SKM-1 treated with dmso at 0.1 percent for 144 hours (cell line): ENCODE measurements around the gene USP5.
"Not testable (repeated sequence)": the region's sequence is repeated elsewhere in the genome, so short reads cannot be mapped to it uniquely, and the experiment has no call there.

ENCODE experiments used
- DNase-seq: peaks from one replicate; lab custom pipeline; 2025; ENCODE audit not compliant: unreplicated experiment; lab: John Stamatoyannopoulos, UW

The USP5 gene

DNA sequence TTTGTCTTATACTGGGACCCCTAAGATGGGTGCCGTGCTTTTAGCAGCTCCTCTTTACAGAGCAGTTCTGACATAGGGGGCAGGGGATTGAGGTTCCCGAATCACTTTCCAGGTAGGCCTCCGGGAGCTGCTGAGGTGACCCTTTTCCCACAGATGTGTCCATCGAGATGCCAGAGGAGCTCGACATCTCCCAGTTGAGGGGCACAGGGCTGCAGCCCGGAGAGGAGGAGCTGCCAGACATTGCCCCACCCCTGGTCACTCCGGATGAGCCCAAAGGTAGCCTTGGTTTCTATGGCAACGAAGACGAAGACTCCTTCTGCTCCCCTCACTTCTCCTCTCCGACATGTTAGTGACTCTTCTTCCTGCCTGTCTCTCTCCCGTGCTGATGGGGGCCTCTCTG lies 11.1 kb downstream of the USP5 start:
- DNase-seq, result no peak

DNA sequence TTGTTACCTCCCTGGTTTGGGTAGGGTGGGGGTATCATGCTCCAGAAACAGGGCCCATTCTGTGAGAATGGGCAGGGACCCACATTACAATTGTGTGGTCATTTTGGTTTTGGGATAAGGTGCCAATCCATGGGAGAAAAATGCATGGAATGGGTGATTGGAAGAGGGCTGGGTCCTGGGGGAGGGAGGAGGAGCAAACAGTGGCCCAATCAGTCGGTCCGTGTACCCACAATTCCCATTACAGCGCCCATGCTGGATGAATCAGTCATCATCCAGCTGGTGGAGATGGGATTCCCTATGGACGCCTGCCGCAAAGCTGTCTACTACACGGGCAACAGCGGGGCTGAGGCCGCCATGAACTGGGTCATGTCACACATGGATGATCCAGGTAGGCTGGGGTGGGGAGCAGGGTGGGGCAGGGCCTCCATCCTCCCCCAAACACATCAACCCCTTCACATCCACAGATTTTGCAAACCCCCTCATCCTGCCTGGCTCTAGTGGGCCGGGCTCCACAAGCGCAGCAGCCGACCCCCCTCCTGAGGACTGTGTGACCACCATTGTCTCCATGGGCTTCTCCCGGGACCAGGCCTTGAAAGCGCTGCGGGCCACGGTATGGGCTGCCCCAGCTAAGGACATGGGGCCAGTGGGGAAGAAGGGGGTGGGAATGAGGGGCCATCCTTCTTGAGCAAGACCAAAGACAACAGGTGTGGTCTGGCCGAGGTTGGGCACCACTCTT lies 11.8 kb downstream of the USP5 start:
- no peak for DNase-seq

DNA sequence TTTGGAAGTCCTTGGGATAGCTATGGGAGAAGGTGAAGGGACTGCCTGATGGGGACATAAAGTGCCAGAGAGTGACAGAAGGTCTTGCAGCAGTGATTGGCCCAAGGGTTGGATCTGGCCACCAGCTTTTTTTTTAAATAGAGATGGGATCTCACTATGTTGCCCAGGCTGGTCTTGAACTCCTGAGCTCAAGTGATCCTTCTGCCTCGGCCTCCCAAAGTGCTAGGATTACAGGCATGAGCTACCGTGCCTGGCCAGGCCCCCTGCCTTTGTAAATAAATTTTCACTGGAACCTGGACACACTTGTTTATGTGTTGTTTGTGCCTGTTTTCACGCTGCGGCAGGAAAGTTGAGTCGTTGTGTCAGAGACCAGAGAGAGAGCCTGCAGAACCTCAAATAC lies 13.4 kb downstream of the USP5 start:
- DNase-seq, result not testable (repeated sequence)

DNA sequence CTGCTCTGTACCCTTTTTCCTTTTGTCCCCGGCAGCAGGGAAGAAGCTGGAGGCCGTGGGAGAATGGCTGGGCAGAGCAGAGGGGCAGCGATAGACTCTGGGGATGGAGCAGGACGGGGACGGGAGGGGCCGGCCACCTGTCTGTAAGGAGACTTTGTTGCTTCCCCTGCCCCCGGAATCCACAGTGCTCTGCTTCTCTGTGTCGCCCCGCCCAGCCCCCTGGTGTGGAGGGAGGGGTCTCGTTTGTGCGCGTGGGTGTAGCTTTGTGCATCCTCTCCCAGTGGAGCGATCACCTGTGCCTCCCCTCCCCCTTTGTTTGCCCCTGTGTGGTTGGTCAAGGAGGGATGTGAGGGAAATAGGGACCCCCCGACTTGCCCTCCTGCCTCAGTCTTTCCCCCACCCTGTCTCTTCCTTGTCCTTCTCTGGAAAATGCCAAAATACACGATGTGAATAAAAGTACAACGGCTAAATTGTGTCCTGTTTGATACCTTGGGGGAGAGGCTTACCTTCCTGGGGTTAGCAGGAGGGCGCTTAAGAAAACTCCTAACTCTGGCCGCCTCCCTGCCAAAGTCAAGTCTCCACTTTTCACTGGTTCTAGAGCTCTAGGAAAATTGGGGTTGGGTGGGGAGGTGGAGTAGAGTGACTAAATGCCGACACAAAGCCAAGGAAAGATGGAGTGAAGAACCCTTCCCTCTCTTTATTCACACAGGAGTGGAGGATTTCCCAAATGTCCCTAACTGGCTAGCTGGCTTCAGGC lies 14.4 kb downstream of the USP5 start:
- no peak for DNase-seq

DNA sequence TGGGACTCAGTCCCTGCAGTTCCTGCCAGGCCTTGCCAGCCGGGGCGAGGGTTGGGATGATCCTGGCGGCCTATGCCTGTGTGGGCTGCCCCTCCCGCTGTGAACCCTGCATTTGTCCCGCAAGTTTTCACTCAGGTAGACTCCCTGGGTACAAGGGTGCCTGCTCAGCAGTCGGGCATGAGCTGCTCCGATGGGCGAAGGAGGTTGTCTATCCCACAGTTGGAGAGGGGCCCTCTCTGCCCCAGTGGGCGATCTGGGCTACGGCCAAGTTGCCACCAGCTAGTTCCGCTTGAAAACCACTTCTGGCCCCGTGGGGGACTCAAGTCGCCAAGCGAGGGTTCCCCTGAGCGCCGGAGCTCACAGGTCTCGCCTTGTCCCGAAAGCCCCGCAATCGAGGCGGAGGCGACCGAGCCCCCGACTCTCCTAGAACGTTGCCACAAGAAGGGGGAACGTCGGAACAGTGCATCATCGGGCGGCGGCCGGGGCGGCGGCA lies 15.0 kb downstream of the USP5 start:
- DNase-seq, result no peak

DNA sequence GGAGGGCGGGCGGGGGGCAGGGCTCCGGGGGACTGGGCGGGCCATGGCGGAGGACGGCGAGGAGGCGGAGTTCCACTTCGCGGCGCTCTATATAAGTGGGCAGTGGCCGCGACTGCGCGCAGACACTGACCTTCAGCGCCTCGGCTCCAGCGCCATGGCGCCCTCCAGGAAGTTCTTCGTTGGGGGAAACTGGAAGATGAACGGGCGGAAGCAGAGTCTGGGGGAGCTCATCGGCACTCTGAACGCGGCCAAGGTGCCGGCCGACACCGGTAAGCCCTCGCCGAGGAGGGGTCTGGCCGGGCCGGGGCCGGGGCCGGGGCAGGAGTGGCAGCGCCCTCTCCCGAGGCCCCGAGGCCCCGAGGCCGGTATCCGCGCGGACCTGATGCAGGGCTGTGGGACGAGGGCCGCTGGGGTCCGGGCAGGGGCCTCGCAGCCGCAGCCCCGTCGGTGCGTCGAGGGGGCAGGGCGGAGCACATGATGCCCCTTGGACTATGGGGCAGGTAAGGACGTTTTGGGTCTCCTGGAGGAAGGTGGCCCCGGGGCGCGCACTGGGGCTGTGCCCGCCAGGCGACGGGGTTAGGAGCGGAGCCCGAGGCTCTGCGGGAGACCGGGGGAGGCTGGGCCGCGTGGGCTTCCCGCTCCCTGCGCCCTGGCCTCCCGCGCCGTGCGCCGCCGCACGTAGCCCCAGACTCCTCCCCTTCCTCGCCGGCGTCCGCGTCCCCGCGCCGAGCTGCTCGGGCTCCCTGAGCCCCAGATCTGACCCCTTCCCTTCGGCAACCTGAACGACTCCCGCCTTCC lies 15.7 kb downstream of the USP5 start, which contains the start of gene TPI1:
Gene TPI1, plus strand, starts transcription at position 119 of the 798 bp plus-strand sequence. Its CDS starts 36 bp downstream, at position 155.
- DNase-seq, result peak; percentile 27

DNA sequence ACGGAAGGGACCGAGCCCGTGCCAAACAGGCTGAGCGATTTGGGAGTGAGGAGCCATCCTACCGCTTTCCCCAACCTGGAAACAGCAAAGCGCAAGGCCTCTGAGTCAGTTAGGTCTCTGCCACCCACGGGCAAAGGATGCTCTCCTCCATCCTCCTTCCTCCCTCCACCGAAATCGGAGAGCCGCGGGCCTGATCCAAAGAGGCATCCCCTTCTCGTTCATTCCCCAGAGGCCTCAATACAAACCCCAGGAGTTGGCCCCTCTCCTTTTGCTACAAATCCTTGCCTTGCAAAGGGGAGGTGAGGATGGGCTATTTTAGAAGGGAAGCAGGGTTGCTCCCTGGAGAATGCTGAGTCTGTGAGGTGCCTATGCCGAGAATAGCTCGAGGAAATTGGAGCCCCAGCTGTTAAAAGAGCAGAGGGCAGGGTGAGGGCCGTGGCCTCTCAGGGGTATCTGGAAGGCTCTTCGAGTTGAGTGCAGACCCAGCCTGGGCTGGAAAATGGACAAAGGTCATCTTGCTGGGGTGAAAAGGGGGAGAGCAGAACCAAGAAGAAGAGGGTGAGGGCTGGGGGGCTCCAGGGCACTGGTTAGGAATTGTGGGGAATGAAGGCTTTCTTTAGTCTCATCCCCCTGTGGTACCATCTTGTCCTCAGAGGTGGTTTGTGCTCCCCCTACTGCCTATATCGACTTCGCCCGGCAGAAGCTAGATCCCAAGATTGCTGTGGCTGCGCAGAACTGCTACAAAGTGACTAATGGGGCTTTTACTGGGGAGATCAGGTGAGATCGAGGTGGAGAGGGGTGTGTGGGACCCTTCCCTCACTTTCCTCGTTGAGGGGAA lies 16.5 kb downstream of the USP5 start:
- DNase-seq, result no peak

DNA sequence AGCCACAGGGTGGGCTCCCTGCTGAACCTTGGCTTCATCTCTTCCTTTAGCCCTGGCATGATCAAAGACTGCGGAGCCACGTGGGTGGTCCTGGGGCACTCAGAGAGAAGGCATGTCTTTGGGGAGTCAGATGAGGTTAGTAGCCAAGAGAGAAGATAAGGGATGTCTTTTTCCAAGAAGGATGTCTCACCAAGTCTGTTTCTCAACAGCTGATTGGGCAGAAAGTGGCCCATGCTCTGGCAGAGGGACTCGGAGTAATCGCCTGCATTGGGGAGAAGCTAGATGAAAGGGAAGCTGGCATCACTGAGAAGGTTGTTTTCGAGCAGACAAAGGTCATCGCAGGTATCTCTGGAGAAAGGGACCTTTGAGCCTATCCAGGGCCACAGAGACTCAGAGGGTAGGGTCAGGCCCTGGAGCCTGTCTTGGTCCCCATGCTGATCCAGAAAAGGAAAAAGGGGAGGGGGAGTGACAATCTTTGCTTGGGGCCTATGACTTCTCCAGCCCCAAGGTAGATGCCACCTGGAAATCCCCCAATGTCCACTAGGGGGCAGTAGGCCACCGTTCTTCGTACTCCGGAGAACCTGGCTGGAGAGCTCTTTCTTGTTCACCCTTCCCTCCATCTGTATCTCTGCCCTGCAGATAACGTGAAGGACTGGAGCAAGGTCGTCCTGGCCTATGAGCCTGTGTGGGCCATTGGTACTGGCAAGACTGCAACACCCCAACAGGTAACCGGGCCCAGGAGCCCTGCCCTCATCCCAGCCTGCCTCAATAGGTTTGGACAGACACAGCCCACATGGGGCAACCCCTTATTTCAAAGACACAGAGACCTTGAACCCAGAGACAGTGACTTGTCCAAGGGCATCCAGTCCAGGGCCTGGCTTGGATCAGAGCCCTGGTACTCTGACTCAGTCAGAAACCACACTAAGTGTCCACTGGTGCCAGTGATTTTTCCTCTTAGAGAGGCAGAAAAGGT lies 17.4 kb downstream of the USP5 start:
- peak; percentile 24 for DNase-seq

DNA sequence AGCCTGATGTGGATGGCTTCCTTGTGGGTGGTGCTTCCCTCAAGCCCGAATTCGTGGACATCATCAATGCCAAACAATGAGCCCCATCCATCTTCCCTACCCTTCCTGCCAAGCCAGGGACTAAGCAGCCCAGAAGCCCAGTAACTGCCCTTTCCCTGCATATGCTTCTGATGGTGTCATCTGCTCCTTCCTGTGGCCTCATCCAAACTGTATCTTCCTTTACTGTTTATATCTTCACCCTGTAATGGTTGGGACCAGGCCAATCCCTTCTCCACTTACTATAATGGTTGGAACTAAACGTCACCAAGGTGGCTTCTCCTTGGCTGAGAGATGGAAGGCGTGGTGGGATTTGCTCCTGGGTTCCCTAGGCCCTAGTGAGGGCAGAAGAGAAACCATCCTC lies 18.4 kb downstream of the USP5 start:
- not testable (repeated sequence) for DNase-seq

DNA sequence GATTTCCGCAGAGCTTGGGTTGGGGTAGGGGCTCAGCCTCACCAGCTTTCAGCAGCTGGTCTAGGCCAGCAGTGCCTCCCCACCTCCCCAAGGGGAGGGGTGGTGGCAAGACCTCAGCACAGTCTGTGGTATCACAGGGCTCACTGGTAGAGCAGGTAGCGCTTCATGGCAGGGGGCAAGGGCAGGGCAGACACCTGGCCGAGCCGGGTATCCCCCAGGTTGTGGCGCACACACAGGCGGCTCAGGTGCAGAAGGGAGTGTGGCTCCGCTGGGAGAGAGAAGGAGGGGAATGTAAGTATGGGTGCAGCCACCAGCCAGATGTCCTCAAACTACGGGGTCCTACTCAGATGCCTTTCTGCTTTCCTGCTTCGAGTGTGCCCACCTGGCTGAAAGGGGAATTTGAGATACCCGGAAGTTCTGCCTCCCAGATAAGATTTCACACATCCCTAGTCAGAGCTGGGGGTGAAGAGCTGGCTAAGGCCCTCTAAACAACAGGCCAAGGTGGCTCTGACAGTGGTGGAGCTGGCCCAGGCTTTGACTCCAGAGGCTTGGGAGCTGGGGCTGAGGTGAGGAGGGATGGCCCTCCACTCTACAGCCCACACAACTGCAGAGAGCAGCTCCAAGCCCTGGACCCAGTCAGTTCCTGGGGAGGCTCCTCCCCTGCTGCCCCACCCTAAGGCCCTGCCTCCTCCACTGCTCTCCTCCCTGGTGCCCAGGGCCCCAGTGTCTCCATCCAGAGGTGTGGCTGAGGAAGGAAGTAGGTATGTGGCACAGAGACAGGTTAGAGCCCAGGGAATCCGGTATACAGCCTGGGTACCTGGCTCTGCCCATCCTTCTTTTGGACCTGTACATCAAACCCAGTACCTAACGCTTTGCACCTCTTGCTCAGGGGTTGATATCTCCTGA lies 19.4 kb downstream of the USP5 start:
- DNase-seq, result no peak

DNA sequence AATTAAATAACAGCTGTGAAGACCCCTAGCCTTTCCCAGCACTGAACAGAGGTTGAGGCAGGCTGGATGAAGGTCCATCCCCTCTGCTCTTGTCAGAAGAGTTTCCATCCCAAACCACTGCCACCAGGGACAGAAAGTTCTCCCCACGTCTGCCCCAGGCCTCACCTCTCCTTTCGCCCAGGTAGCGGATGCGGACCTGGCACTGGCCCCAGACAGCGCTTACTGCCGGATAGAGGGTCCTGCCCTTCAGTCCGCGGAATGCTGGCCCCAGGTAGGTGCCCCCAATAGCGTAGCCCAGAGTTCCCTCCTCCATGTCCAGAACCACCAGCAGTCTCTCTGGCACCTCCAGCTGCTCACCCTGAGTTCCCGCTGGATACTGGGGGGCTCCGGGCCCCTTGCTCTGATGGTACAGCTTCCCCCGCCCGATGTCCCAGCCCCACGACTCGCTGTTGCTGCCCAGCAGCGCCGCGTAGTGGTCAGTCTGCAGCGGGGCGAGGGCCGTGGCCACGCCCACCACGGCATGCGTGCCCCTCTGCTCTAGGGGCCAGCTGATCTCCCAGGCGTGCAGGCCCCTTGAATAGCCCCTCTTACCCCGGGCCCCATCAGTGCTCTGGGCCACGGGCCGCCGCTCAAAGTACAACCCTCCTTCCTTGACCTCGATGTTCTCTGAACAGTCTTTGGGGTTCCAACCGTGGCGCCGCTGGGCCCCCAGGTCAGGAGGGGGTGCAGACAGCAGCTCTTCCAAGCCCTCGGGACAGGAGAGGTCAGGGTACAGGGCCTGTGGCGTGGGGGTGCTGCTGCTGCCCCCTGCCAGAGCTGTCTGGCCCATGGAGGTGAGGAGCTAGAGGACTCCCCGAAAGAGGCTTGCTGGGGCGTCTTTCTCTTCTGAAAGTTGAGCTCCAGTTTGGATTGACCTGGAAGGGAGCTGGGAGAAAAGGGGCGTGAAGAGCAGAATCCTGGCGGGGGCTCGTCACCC lies 20.4 kb downstream of the USP5 start:
- no peak for DNase-seq

DNA sequence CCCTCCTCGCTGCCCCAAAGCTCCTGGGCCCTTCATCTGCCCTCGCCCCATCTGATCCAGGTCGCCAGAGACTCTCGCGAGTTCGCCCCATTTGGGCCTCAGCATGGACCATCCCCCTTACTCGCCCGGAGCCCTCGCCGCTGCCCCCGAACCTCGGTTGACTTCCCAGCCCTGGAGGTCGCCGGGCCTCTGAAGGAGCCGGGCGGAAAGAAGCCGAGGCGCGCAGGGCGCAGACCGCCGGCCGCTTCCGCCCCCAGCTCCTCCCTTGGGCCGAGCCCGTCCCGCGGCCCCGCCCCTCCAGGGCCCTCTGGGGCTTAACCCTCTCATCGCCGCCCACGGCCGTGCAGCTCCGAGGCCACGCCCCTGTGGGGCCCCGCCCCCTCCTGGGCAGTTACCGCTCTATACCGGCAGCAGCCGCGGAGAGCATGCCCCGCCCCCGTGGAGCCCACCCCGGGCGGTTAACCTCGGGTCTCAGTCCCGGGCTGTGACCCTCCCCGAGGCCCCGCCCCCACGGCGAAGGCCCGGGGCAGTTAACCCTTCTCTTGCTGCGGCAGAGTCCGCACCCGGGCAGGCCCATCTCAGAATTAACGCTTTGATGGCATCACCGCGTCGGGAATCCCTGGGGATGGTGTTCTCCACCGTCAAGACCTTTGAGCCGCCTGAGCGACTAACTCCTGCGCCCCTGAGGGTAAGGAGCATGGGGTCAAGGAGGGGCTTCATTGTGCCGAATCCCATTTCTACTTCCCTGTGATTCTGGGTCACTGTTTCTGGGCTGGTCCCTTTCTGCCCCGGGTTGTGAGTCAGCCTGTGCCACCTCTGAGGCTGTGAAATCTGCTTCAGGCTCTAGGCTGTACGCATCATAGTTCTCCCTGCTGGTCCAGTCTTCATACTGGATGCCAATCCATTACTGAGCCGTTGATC lies 21.4 kb downstream of the USP5 start, which contains the start of gene SPSB2:
Gene SPSB2, minus strand, starts transcription at position 210 of the 921 bp plus-strand sequence. CDS start 402 bp downstream, outside the sequence.
- peak; percentile 78 for DNase-seq

DNA sequence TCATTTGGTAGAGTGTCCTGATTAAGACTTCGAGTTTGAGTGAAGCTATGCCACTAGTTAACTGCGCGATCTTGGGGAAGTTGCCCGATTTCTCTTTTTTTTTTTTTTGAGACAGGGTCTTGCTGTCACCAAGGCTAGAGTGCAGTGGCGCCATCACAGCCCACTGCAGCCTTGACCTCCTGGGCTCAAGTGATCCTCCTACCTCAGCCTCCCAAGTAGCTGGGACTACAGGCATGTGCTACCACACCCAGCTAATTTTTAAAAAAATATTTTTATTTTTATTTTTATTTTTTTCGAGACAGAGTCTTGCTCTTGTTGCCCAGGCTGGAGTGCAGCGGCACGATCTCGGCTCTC lies 22.0 kb downstream of the USP5 start:
- DNase-seq, result not testable (repeated sequence)

DNA sequence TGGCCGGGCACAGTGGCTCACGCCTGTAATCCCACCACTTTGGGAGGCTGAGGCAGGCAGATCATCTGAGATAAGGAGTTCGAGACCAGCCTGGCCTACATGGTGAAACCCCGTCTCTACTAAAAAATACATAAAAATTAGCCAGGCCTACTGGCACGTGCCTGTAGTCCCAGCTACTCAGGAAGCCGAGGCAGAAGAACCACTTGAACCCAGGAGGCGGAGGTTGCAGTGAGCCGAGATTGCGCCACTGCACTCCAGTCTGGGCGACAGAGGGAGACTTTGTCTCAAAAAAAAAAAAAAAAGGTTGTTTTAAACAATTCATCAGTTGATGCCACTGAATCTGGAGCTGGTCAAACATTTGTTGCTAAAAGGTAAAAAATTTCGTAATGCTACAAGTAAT lies 27.9 kb downstream of the USP5 start:
- not testable (repeated sequence) for DNase-seq

DNA sequence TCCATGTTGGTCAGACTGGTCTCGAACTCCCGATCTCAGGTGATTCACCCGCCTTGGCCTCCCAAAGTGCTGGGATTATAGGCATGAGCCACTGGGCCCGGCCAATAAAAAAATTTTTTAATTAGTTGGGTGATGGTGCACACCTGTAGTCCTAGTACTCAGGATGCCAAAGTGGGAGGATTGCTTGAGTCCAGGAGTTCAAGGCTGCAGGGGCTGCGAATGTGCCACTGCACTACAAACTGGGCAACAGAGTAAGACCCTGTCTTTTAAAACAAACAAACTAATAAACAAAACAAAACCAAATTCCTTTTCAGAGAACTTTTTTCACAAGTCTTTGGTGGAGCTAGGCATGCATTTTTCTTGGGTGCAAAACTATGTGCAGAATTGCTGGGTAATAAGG lies 31.3 kb downstream of the USP5 start:
- DNase-seq, result no peak

DNA sequence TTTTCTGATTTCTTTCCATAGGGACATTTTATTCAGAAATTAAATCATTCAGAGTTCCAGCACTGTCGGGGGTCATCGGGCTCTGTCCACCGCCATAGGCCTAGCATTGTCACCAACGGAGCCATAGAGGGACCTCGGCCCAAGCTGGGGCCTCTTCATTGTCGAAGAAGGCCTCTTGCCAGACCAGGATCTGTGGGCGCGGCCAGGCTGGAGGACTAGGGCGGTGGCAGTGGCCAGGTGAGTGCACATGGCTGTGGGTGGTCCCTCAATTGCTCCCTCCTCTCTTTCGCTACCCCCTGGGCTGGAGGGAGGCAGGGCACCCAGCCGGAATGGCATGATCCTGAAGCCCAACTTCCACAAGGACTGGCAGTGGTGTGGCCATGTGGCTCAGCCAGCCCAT lies 31.7 kb downstream of the USP5 start:
- DNase-seq, result no peak
